Fibroblast of lung (primary cell): ENCODE measurements around the gene ASH1L. TPM values are rescaled to one million over a fixed set of nuclear protein-coding genes. Genes with fewer than 3 reads are reported as not detected.

ENCODE experiments used
- DNase-seq, 2 donors: peaks; one replicate each; pipeline versions ENCODE4 v3.0.0 to v3.0.0-alpha.2; 2010; ENCODE audit warnings: low read depth in 2 of 2
- H2AFZ ChIP-seq: 2 replicates; pipeline ENCODE4 v1.5.1; 2012; ENCODE audit warnings: low read length, control low read depth, inconsistent platforms
- H3K27ac ChIP-seq: 2 replicates; pipeline ENCODE4 v1.5.1; 2011; ENCODE audit warnings: low read length, control low read depth; ENCODE audit not compliant: insufficient read depth
- H3K27me3 ChIP-seq: 2 replicates; pipeline ENCODE4 v1.5.1; 2011; ENCODE audit warnings: mild to moderate bottlenecking, low read length; ENCODE audit not compliant: control insufficient read depth, insufficient read depth
- H3K36me3 ChIP-seq: 2 replicates; pipeline ENCODE4 v1.5.1; 2011; ENCODE audit warnings: low read length; ENCODE audit not compliant: control insufficient read depth, insufficient read depth
- H3K4me1 ChIP-seq: 2 replicates; pipeline ENCODE4 v1.5.1; 2011; ENCODE audit warnings: low read length; ENCODE audit not compliant: control insufficient read depth, insufficient read depth; ENCODE audit errors: extremely low read depth
- H3K4me2 ChIP-seq: 2 replicates; pipeline ENCODE4 v1.5.1; 2011; ENCODE audit warnings: low read length, control low read depth; ENCODE audit not compliant: insufficient read depth; ENCODE audit errors: extremely low read depth
- H3K4me3 ChIP-seq, 4 experiments: fragments of 200-600 bp in 1 of 4; sonication (generic) in 1 of 4; replicated peaks in 1 of 4; 2 replicates each; pipeline ENCODE4 v1.5.1; 2011 to 2016; ENCODE audit warnings: low read length in 4 of 4, low read depth in 3 of 4, mild to moderate bottlenecking in 3 of 4, control low read depth in 2 of 4, inconsistent platforms in 1 of 4, mixed read lengths in 1 of 4; ENCODE audit not compliant: insufficient read depth in 1 of 4; ENCODE audit errors: control extremely low read depth in 1 of 4
- H3K79me2 ChIP-seq: 2 replicates; pipeline ENCODE4 v1.5.1; 2012; ENCODE audit warnings: mild to moderate bottlenecking, low read length, inconsistent platforms; ENCODE audit not compliant: control insufficient read depth, insufficient read depth
- H3K9ac ChIP-seq: 2 replicates; pipeline ENCODE4 v1.5.1; 2011; ENCODE audit warnings: mild to moderate bottlenecking, low read length, control low read depth; ENCODE audit not compliant: insufficient read depth
- H3K9me3 ChIP-seq: 2 replicates; pipeline ENCODE4 v1.5.1; 2012; ENCODE audit warnings: low read depth, low read length; ENCODE audit not compliant: control insufficient read depth, insufficient read depth
- H4K20me1 ChIP-seq: 2 replicates; pipeline ENCODE4 v1.5.1; 2011; ENCODE audit warnings: low read length; ENCODE audit not compliant: control insufficient read depth, insufficient read depth; ENCODE audit errors: extremely low read depth
- EZH2 ChIP-seq: IDR thresholded peaks from 2 replicates; pipeline ENCODE4 v1.5.1; 2012; ENCODE audit warnings: low read length, control low read depth, mild to moderate bottlenecking; ENCODE audit errors: missing control alignments
- polyA plus RNA-seq, 2 donors: library from polyadenylated mRNA; depleted of rRNA in 1 of 2; stranded (reverse) in 1 of 2; unstranded in 1 of 2; fragments of >200 nt; gene quantifications; 2 replicates each; pipeline ENCODE4 v1.2.1, GENCODE V29; 2011 to 2012; ENCODE audit warnings: missing spikeins in 1 of 2
- total RNA-seq: library from RNA; depleted of rRNA; stranded (reverse); fragments of >200 nt; gene quantifications from 2 replicates; pipeline ENCODE4 v1.2.1, GENCODE V29; 2014
- TF ChIP-seq, protein P1 (sequence below), 2 donors: IDR thresholded peaks in 1 of 2; conservative IDR thresholded peaks in 1 of 2; 1 replicate in 1 of 2; 2 replicates in 1 of 2; pipeline ENCODE4 v1.5.1; 2011 to 2012; ENCODE audit warnings: low read length in 2 of 2, control low read depth in 1 of 2, inconsistent platforms in 1 of 2, low read depth in 1 of 2, mild to moderate bottlenecking in 1 of 2

The ASH1L gene
- total and polyA plus RNA-seq, 2 donors (not counting 1 experiment from before 2014, with no cell fraction given) = 19.4 to 35.7 TPM

GRCh38 chr1:155410931-155411330 lies 151.7 kb downstream of the ASH1L start:
- no peak for TF ChIP-seq EZH2
- TF ChIP-seq, protein P1, sequence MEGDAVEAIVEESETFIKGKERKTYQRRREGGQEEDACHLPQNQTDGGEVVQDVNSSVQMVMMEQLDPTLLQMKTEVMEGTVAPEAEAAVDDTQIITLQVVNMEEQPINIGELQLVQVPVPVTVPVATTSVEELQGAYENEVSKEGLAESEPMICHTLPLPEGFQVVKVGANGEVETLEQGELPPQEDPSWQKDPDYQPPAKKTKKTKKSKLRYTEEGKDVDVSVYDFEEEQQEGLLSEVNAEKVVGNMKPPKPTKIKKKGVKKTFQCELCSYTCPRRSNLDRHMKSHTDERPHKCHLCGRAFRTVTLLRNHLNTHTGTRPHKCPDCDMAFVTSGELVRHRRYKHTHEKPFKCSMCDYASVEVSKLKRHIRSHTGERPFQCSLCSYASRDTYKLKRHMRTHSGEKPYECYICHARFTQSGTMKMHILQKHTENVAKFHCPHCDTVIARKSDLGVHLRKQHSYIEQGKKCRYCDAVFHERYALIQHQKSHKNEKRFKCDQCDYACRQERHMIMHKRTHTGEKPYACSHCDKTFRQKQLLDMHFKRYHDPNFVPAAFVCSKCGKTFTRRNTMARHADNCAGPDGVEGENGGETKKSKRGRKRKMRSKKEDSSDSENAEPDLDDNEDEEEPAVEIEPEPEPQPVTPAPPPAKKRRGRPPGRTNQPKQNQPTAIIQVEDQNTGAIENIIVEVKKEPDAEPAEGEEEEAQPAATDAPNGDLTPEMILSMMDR (conservative IDR thresholded peaks at IDR 0.05 in 1 of 2, IDR thresholded peaks at IDR 0.05 in 1 of 2; ENCODE audit: low read depth in 1 of 2, low read length in 2 of 2) = no peak
- Histone ChIP-seq H3K9ac (no peak overlapping the region), H4K20me1 (no peaks in the 10 kb centered on the region), H3K27me3 (no peaks in the 10 kb centered on the region), H2AFZ (no peak overlapping the region), H3K27ac (no peak overlapping the region), H3K9me3 (no peaks in the 10 kb centered on the region), H3K36me3 (no peaks in the 10 kb centered on the region), H3K79me2 (no peaks in the 10 kb centered on the region), H3K4me1 (no peaks in the 10 kb centered on the region), H3K4me2 (no peak overlapping the region), H3K4me3 (no peak overlapping the region)
- no peak for DNase-seq

GRCh38 chr1:155396874-155397476 lies 165.6 kb downstream of the ASH1L start:
- Histone ChIP-seq H3K9me3 (no peaks in the 10 kb centered on the region), H3K4me1 (no peaks in the 10 kb centered on the region), H2AFZ (no peak overlapping the region), H3K79me2 (no peaks in the 10 kb centered on the region), H3K27ac (no peak overlapping the region), H3K4me2 (no peak overlapping the region), H4K20me1 (no peaks in the 10 kb centered on the region), H3K27me3 (no peaks in the 10 kb centered on the region), H3K9ac (no peak overlapping the region), H3K4me3 (no peak overlapping the region), H3K36me3 (no peaks in the 10 kb centered on the region)
- no peak for DNase-seq
- TF ChIP-seq, protein P1 (conservative IDR thresholded peaks at IDR 0.05 in 1 of 2, IDR thresholded peaks at IDR 0.05 in 1 of 2; ENCODE audit: low read depth in 1 of 2, low read length in 2 of 2) = no peak
- no peak for TF ChIP-seq EZH2

DNA sequence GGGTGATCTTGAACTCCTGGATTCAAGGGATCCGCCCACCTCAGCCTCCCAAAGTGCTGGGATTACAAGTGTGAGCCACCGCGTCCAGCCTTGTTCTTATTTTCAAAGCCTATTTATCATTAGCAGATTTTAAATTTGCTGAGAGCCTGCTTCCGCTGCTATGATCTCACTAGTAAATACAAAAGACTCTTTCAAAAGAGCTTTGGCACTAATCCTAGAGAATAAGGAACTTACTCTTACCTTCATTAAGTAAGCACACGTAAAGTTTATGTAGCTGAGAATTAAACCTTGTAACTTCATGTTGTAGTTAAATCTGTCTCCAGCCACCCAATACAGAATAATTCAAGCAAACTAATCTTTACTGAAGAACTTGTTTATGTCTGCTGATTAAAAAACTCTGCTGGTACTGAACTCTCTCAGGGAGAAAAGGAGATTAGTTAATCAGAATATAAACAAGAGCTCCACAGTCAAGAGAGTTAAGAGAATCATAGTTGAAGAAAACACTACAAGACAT lies 169.6 kb downstream of the ASH1L start:
- peak; percentile 32 to 62 for DNase-seq
- Histone ChIP-seq H3K9ac (no peak overlapping the region), H3K36me3 (no peaks in the 10 kb centered on the region), H3K9me3 (no peaks in the 10 kb centered on the region), H3K4me2 (no peak overlapping the region), H4K20me1 (no peaks in the 10 kb centered on the region), H3K4me3 (no peak overlapping the region), H3K4me1 (no peaks in the 10 kb centered on the region), H2AFZ (no peak overlapping the region), H3K79me2 (no peaks in the 10 kb centered on the region), H3K27me3 (no peaks in the 10 kb centered on the region), H3K27ac (no peak overlapping the region)
- TF ChIP-seq, protein P1 (conservative IDR thresholded peaks at IDR 0.05 in 1 of 2, IDR thresholded peaks at IDR 0.05 in 1 of 2; ENCODE audit: low read depth in 1 of 2, low read length in 2 of 2) = no peak
- TF ChIP-seq EZH2 = no peak
